Prostate gland (tissue), 2 donors: ENCODE measurements around the gene THNSL1. TPM values are rescaled to one million over a fixed set of nuclear protein-coding genes. Genes with fewer than 3 reads are reported as not detected.
"Not testable (repeated sequence)": the region's sequence is repeated elsewhere in the genome, so short reads cannot be mapped to it uniquely, and the experiment has no call there.

Experiments used
- DNase-seq: peaks from one replicate; pipeline ENCODE4 v3.0.0-alpha.2; 2019; ENCODE audit warnings: low spot score
- H3K27ac ChIP-seq, 2 donors: fragments of 200-600 bp; sonication (generic); 2 replicates each; pipeline ENCODE4 v1.5.1; 2017 to 2019
- H3K27me3 ChIP-seq: fragments of 200-600 bp; sonication (generic); replicated peaks from 2 replicates; pipeline ENCODE4 v1.5.1; 2019; ENCODE audit not compliant: insufficient read depth
- H3K36me3 ChIP-seq, 2 donors: fragments of 200-600 bp; sonication (generic); 1 replicate in 1 of 2; 2 replicates in 1 of 2; pipeline versions ENCODE4 v1.5.1 to v1.8.1; 2017 to 2019
- H3K4me1 ChIP-seq: fragments of 200-600 bp; sonication (generic); replicated peaks from 2 replicates; pipeline ENCODE4 v1.5.1; 2019
- H3K4me3 ChIP-seq, 2 donors: fragments of 200-600 bp; sonication (generic); 2 replicates each; pipeline ENCODE4 v1.5.1; 2017 to 2019
- H3K9me3 ChIP-seq: fragments of 200-600 bp; sonication (generic); 2 replicates; pipeline ENCODE4 v1.5.1; 2017
- POLR2A ChIP-seq: fragments of 450-650 bp; IDR thresholded peaks from one replicate; pipeline ENCODE4 v1.6.1; 2016; ENCODE audit warnings: antibody characterized with exemption, mild to moderate bottlenecking
- POLR2AphosphoS5 ChIP-seq: sonication (generic); formaldehyde crosslinking; IDR thresholded peaks from one replicate; pipeline ENCODE4 v1.6.1; 2017; ENCODE audit warnings: antibody characterized with exemption
- WGBS: methylation state at CpG from one replicate; pipeline ENCODE4 v1.1.5; 2018; 5-methylcytosine and 5-hydroxymethylcytosine counted together
- intact Hi-C: fragments of 100-400 bp; cut with DNase I; formaldehyde crosslinking; loops from one replicate; pipeline ENCODE4 v1.14.2; 2022
- total RNA-seq, 2 donors: library from RNA; depleted of rRNA; stranded (reverse); fragments of >200 nt; gene quantifications; one replicate each; pipeline ENCODE4 v1.1.0, GENCODE V29; 2016
- TF ChIP-seq, protein P1 (sequence below), 4 experiments: fragments of 200-600 bp in 2 of 4; fragments of 450-650 bp in 2 of 4; sonication (generic) in 2 of 4; IDR thresholded peaks; 1 replicate in 3 of 4; 2 replicates in 1 of 4; pipeline ENCODE4 v1.5.1; 2016 to 2019; ENCODE audit warnings: antibody characterized with exemption in 4 of 4, mild to moderate bottlenecking in 2 of 4, moderate library complexity in 2 of 4

Gene THNSL1
- total RNA-seq, 2 donors from 2014 or later = 2.4 to 4.3 TPM

GRCh38 chr10:24998044-24998443 is 18.4 kb upstream of the THNSL1 start:
- TF ChIP-seq POLR2AphosphoS5 (no peak), POLR2A (no peak)
- TF ChIP-seq, protein P1, sequence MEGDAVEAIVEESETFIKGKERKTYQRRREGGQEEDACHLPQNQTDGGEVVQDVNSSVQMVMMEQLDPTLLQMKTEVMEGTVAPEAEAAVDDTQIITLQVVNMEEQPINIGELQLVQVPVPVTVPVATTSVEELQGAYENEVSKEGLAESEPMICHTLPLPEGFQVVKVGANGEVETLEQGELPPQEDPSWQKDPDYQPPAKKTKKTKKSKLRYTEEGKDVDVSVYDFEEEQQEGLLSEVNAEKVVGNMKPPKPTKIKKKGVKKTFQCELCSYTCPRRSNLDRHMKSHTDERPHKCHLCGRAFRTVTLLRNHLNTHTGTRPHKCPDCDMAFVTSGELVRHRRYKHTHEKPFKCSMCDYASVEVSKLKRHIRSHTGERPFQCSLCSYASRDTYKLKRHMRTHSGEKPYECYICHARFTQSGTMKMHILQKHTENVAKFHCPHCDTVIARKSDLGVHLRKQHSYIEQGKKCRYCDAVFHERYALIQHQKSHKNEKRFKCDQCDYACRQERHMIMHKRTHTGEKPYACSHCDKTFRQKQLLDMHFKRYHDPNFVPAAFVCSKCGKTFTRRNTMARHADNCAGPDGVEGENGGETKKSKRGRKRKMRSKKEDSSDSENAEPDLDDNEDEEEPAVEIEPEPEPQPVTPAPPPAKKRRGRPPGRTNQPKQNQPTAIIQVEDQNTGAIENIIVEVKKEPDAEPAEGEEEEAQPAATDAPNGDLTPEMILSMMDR (IDR thresholded peaks at IDR 0.05) = no peak
- Histone ChIP-seq H3K4me3 (no peak overlapping the region), H3K36me3 (no peaks in the 10 kb centered on the region), H3K9me3 (no peaks in the 10 kb centered on the region), H3K27ac (no peak overlapping the region), H3K4me1 (no peaks in the 10 kb centered on the region), H3K27me3 (no peaks in the 10 kb centered on the region)
- intact Hi-C loops = no loop called here
- WGBS = 89% methylated on average over 3 of the region's 3 CpGs
- DNase-seq = no peak

- 87% methylated on average over 2 of the region's 2 CpGs for WGBS
- intact Hi-C loops, DNase-seq, H3K27ac ChIP-seq, H3K27me3 ChIP-seq, H3K4me1 ChIP-seq, H3K36me3 ChIP-seq, H3K9me3 ChIP-seq, H3K4me3 ChIP-seq: not testable (repeated sequence)
Measured at GRCh38 chr10:25011591-25011990, 4.8 kb upstream of the THNSL1 start.

- TF ChIP-seq, protein P1 (IDR thresholded peaks at IDR 0.05) = no peak
- no peak for TF ChIP-seq POLR2A
- TF ChIP-seq POLR2AphosphoS5 = no peak
- H3K9me3 ChIP-seq = no peaks in the 10 kb centered on the region
- no peak for DNase-seq
- intact Hi-C loops = no loop called here
- no peaks in the 10 kb centered on the region for H3K36me3 ChIP-seq
- H3K27ac ChIP-seq = no peak overlapping the region
- no peak overlapping the region for H3K4me3 ChIP-seq
- no peaks in the 10 kb centered on the region for H3K4me1 ChIP-seq
- no peaks in the 10 kb centered on the region for H3K27me3 ChIP-seq
Measured at GRCh38 chr10:25014579-25014978, 1.8 kb upstream of the THNSL1 start.

GRCh38 chr10:25015828-25016375 is 510 bp upstream of the THNSL1 start, which contains the start of gene ENKUR:
Gene ENKUR, minus strand, starts transcription at chr10:25016158. Its CDS starts 222 bp downstream, at chr10:25015936.
- Histone ChIP-seq H3K27ac (peak within 1 kb of the TSS; percentile 86 to 89), H3K9me3 (no peaks in the 10 kb centered on the region), H3K36me3 (no peaks in the 10 kb centered on the region), H3K4me1 (no peaks in the 10 kb centered on the region), H3K27me3 (no peaks in the 10 kb centered on the region), H3K4me3 (peak within 1 kb of the TSS; percentile 52 to 57)
- TF ChIP-seq POLR2AphosphoS5 (no peak), POLR2A (no peak)
- TF ChIP-seq, protein P1 (IDR thresholded peaks at IDR 0.05) = no peak
- peak; percentile 86 for DNase-seq
- intact Hi-C loops = loop anchor here (5.0 kb wide), 2 partner anchors 64 to 294 kb away; partner anchors contain the start of genes ARHGAP21 and PRTFDC1
- WGBS = 1% methylated on average over 16 of the region's 16 CpGs

GRCh38 chr10:25017154-25017590 is 760 bp downstream of the THNSL1 start:
- Histone ChIP-seq H3K27ac (peak overlapping the region; percentile 86 to 89), H3K27me3 (no peaks in the 10 kb centered on the region), H3K36me3 (no peaks in the 10 kb centered on the region), H3K4me3 (peak overlapping the region; percentile 52 to 57), H3K4me1 (no peaks in the 10 kb centered on the region), H3K9me3 (no peaks in the 10 kb centered on the region)
- intact Hi-C loops = loop anchor here (5.0 kb wide), 2 partner anchors 65 to 295 kb away; partner anchors contain the start of genes ARHGAP21 and PRTFDC1
- DNase-seq = peak; percentile 10
- TF ChIP-seq POLR2AphosphoS5 (no peak), POLR2A (no peak)
- TF ChIP-seq, protein P1 (IDR thresholded peaks at IDR 0.05) = no peak
- 6% methylated on average over 10 of the region's 10 CpGs for WGBS
